Keratinocyte (primary cell): Measurements from ENCODE around the gene CRTC1. TPM values are rescaled to one million over a fixed set of nuclear protein-coding genes. Genes with fewer than 3 reads are reported as not detected.

Experiments used
- DNase-seq: peaks from one replicate; pipeline ENCODE4 v3.0.0-alpha.2; 2011; ENCODE audit warnings: low read depth, missing footprints, low spot score
- FAIRE-seq: peaks from 2 replicates; lab custom pipeline; 2011; peaks lifted over from hg19 to GRCh38; lab: Jason Lieb, UNC
- H2AFZ ChIP-seq: 2 replicates; pipeline ENCODE4 v1.6.0; 2012; ENCODE audit warnings: low read length, control low read depth, inconsistent platforms; ENCODE audit not compliant: control insufficient read depth
- H3K27ac ChIP-seq: 2 replicates; pipeline ENCODE4 v1.5.1; 2011; ENCODE audit warnings: low read length; ENCODE audit not compliant: control insufficient read depth, insufficient read depth
- H3K27me3 ChIP-seq: 3 replicates; pipeline ENCODE4 v1.6.0; 2011; ENCODE audit warnings: low read length; ENCODE audit not compliant: control insufficient read depth, insufficient read depth; ENCODE audit errors: extremely low read depth
- H3K36me3 ChIP-seq, 2 experiments: 2 replicates in 1 of 2; 3 replicates in 1 of 2; pipeline ENCODE4 v1.5.1; 2011; ENCODE audit warnings: low read length in 2 of 2, mild to moderate bottlenecking in 1 of 2; ENCODE audit not compliant: control insufficient read depth in 2 of 2, insufficient read depth in 2 of 2; ENCODE audit errors: extremely low read depth in 1 of 2
- H3K4me1 ChIP-seq: 3 replicates; pipeline ENCODE4 v1.5.1; 2011; ENCODE audit warnings: low read length; ENCODE audit not compliant: control insufficient read depth, insufficient read depth; ENCODE audit errors: extremely low read depth
- H3K4me2 ChIP-seq: 3 replicates; pipeline ENCODE4 v1.6.0; 2011; ENCODE audit warnings: low read depth, low read length; ENCODE audit not compliant: control insufficient read depth, insufficient read depth; ENCODE audit errors: extremely low read depth
- H3K4me3 ChIP-seq, 3 experiments: fragments of 200-600 bp in 1 of 3; sonication (generic) in 1 of 3; 2 replicates in 2 of 3; 3 replicates in 1 of 3; pipeline ENCODE4 v1.5.1; 2011 to 2016; ENCODE audit warnings: low read length in 3 of 3, mild to moderate bottlenecking in 3 of 3, control low read depth in 2 of 3, inconsistent platforms in 1 of 3, low read depth in 1 of 3, mixed read lengths in 1 of 3, mixed run types in 1 of 3, moderate library complexity in 1 of 3; ENCODE audit not compliant: control insufficient read depth in 2 of 3, insufficient read depth in 2 of 3; ENCODE audit errors: extremely low read depth in 1 of 3
- H3K79me2 ChIP-seq: 2 replicates; pipeline ENCODE4 v1.6.0; 2012; ENCODE audit warnings: low read length; ENCODE audit not compliant: control insufficient read depth, insufficient read depth
- H3K9ac ChIP-seq: 3 replicates; pipeline ENCODE4 v1.6.0; 2011; ENCODE audit warnings: low read length; ENCODE audit not compliant: control insufficient read depth, insufficient read depth; ENCODE audit errors: extremely low read depth
- H3K9me1 ChIP-seq: 3 replicates; pipeline ENCODE4 v1.6.0; 2011; ENCODE audit warnings: low read length; ENCODE audit not compliant: control insufficient read depth, insufficient read depth; ENCODE audit errors: extremely low read depth
- H3K9me3 ChIP-seq: 2 replicates; pipeline ENCODE4 v1.5.1; 2012; ENCODE audit warnings: low read depth, low read length; ENCODE audit not compliant: control insufficient read depth
- H4K20me1 ChIP-seq: 3 replicates; pipeline ENCODE4 v1.6.0; 2011; ENCODE audit warnings: low read length; ENCODE audit not compliant: control insufficient read depth, insufficient read depth; ENCODE audit errors: extremely low read depth
- EZH2 ChIP-seq: IDR thresholded peaks from one replicate; pipeline ENCODE4 v1.6.1; 2012; ENCODE audit warnings: inconsistent platforms, mild to moderate bottlenecking, low read length, moderate library complexity
- dilution Hi-C: fragments of 300-500 bp; cut with MboI; formaldehyde crosslinking; loops from one replicate; pipeline ENCODE4 v1.7.0; 2020; ENCODE audit warnings: low sequenced_read_pairs; ENCODE audit not compliant: extremely low pct_ligation_motif_present
- polyA plus RNA-seq, 5 experiments: library from polyadenylated mRNA; depleted of rRNA in 3 of 5; stranded (reverse) in 3 of 5; stranded (forward) in 1 of 5; unstranded in 1 of 5; fragments of >200 nt; gene quantifications; 1 replicate in 1 of 5; 2 replicates in 3 of 5; 3 replicates in 1 of 5; pipeline versions ENCODE4 v1.2.1 to v1.2.3, GENCODE V29; 2011 to 2012; ENCODE audit warnings: missing spikeins in 2 of 5, low read depth in 1 of 5, low replicate concordance in 1 of 5
- TF ChIP-seq, protein P1 (sequence below), 3 experiments: IDR thresholded peaks in 1 of 3; conservative IDR thresholded peaks in 1 of 3; optimal IDR thresholded peaks in 1 of 3; 2 replicates in 2 of 3; 3 replicates in 1 of 3; pipeline versions ENCODE3 to v1.5.1; 2011; ENCODE audit warnings: low read length in 3 of 3, mild to moderate bottlenecking in 3 of 3, moderate library complexity in 2 of 3, control low read depth in 1 of 3, inconsistent platforms in 1 of 3; ENCODE audit not compliant: insufficient read depth in 2 of 3; ENCODE audit errors: extremely low read depth in 1 of 3

The CRTC1 gene
- polyA plus RNA-seq, 1 donor (not counting 4 experiments of a cell fraction or from before 2014, with no cell fraction given), result 0.54 TPM

GRCh38 chr19:18781047-18781600, 97.6 kb downstream of the CRTC1 start:
- Histone ChIP-seq H3K4me2 (no peak overlapping the region), H3K9me1 (no peaks in the 10 kb centered on the region), H2AFZ (no peak overlapping the region), H3K9ac (no peak overlapping the region), H3K27me3 (peaks cover 26% of the 10 kb centered on the region), H3K4me1 (peaks cover 5% of the 10 kb centered on the region), H4K20me1 (no peaks in the 10 kb centered on the region), H3K27ac (no peak overlapping the region), H3K79me2 (no peaks in the 10 kb centered on the region), H3K36me3 (no peaks in the 10 kb centered on the region), H3K4me3 (no peak overlapping the region), H3K9me3 (no peaks in the 10 kb centered on the region)
- FAIRE-seq, result no peak
- DNase-seq, result no peak
- dilution Hi-C loops, result no loop called here
- TF ChIP-seq, protein P1, sequence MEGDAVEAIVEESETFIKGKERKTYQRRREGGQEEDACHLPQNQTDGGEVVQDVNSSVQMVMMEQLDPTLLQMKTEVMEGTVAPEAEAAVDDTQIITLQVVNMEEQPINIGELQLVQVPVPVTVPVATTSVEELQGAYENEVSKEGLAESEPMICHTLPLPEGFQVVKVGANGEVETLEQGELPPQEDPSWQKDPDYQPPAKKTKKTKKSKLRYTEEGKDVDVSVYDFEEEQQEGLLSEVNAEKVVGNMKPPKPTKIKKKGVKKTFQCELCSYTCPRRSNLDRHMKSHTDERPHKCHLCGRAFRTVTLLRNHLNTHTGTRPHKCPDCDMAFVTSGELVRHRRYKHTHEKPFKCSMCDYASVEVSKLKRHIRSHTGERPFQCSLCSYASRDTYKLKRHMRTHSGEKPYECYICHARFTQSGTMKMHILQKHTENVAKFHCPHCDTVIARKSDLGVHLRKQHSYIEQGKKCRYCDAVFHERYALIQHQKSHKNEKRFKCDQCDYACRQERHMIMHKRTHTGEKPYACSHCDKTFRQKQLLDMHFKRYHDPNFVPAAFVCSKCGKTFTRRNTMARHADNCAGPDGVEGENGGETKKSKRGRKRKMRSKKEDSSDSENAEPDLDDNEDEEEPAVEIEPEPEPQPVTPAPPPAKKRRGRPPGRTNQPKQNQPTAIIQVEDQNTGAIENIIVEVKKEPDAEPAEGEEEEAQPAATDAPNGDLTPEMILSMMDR (optimal IDR thresholded peaks at IDR 0.05 in 1 of 3, IDR thresholded peaks at IDR 0.05 in 1 of 3, conservative IDR thresholded peaks at IDR 0.05 in 1 of 3; ENCODE audit: extremely low read depth in 1 of 3, insufficient read depth in 2 of 3, low read length in 3 of 3), result no peak
- no peak for TF ChIP-seq EZH2

DNA sequence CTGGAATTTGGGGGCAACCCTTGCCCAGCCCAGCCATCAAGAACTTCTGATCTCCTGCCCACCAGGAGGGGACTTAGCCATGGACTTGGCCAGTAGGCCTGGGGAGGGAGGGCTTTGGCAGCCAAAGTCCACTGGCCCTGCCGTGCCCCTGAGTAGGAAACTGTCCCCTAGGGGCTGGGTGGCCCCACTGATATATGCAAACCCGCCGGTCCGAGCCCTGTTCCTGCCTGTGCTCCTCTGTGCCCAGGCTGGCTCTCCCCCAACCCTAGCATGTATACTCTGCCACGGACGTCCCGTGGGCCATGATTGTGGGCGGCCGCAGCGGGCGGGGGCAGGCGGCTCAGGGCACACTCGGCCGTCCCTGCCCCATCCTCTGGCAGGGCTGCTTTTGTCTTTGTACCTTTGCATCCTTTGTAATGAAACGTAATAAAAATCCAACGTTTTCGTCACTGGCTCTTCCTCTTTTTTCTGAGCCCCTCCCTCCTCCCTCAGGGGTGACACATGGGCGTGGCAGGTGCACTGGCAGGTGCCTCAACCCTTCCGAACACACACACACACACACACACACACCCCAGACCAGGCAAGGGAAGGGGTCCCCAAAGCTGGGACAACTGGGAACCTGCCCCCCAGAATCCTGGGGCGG, 98.5 kb downstream of the CRTC1 start:
- Histone ChIP-seq H3K4me3 (no peak overlapping the region), H3K36me3 (no peaks in the 10 kb centered on the region), H3K9me3 (no peaks in the 10 kb centered on the region), H4K20me1 (no peaks in the 10 kb centered on the region), H3K4me2 (no peak overlapping the region), H3K9ac (no peak overlapping the region), H3K4me1 (no peaks in the 10 kb centered on the region), H3K27ac (no peak overlapping the region), H3K79me2 (no peaks in the 10 kb centered on the region), H3K9me1 (no peaks in the 10 kb centered on the region), H3K27me3 (peaks cover 33% of the 10 kb centered on the region), H2AFZ (no peak overlapping the region)
- DNase-seq (no peak), FAIRE-seq (no peak)
- TF ChIP-seq, protein P1 (optimal IDR thresholded peaks at IDR 0.05 in 1 of 3, IDR thresholded peaks at IDR 0.05 in 1 of 3, conservative IDR thresholded peaks at IDR 0.05 in 1 of 3; ENCODE audit: extremely low read depth in 1 of 3, insufficient read depth in 2 of 3, low read length in 3 of 3), result no peak
- no peak for TF ChIP-seq EZH2
- dilution Hi-C loops, result no loop called here
